GM12801 (cell line): ENCODE measurements around the gene PTPRR.

Experiments used
- TF ChIP-seq, protein P1 (sequence below): IDR thresholded peaks from one replicate; pipeline ENCODE4 v1.5.1; 2011; ENCODE audit warnings: control low read depth; ENCODE audit not compliant: insufficient read length; ENCODE audit errors: extremely low read depth

PTPRR gene

DNA sequence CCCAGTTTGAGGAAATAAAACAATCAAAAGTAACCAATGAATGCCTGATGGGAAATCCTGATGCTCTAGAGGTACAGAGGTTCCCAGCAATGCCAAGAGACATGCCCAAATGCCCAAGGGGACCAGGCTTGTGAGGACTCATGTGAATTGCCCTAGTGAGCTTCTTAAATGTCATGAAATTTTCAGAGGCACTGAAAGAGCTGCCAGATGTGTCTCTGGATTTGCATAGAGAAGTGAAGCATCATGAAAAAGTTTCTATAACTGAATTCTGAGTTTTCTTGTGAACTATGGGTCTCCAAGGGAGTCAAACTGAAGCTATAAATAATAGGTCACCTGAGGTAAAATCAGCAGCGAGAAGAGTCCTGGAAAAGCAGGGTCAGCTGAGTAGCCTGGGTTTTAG, 9.9 kb downstream of the PTPRR start:
- TF ChIP-seq, protein P1, sequence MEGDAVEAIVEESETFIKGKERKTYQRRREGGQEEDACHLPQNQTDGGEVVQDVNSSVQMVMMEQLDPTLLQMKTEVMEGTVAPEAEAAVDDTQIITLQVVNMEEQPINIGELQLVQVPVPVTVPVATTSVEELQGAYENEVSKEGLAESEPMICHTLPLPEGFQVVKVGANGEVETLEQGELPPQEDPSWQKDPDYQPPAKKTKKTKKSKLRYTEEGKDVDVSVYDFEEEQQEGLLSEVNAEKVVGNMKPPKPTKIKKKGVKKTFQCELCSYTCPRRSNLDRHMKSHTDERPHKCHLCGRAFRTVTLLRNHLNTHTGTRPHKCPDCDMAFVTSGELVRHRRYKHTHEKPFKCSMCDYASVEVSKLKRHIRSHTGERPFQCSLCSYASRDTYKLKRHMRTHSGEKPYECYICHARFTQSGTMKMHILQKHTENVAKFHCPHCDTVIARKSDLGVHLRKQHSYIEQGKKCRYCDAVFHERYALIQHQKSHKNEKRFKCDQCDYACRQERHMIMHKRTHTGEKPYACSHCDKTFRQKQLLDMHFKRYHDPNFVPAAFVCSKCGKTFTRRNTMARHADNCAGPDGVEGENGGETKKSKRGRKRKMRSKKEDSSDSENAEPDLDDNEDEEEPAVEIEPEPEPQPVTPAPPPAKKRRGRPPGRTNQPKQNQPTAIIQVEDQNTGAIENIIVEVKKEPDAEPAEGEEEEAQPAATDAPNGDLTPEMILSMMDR, result no peak

DNA sequence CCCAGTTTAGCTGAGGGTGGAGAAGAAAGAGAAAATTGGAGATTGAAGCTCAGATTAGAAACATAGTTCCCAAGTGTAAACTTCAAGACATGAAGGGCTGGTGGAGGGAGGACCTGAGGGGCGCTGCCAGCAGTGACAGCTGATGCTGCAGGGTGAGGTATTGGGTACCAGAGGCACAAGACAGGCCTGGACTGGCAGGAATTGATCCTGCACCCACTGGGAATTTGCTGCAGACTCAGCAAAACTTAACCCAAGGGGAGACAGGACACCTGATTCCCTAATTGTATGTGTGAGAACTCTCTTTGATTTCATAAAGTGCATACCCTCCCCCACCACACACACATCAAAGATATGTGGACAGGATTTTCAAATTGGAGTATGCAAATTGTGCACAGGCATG, 11.6 kb downstream of the PTPRR start:
- TF ChIP-seq, protein P1, result no peak

DNA sequence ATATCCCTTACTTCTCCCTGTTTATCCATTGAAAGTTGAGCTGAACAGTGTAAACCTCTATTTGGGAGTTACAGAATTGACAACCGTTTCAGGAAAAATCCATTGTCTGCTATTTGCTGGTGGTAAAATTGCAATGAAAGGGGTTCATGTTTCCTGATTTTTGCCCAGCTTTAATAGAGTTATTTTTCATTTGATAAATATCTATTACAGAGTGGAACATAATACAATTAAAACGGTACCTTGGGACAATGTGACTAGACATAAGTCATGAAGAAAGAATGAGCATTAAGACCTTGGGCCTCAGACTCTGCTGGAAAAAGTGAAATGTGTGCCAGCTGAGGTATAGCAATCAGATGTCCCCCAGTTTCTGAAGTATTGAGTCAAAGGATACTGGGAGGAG, 13.1 kb downstream of the PTPRR start:
- TF ChIP-seq, protein P1, result no peak

DNA sequence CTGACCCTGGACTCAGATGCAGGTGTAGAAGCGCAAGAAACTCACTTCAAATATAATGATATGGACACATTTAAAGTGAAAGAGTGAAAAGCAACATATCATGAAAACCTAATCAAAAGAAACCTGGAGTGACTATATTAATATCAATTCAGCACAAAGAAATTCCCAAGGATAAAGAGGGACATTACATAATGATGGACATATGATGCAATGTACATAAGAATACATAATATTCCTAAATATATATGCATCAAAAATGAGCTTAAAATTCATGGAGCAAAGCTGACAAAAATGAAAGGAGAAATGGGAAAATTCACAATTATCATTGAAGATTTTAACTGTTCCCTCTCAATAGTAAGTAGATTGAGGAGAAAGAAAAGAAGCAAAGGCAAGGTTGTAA, 24.6 kb downstream of the PTPRR start:
- TF ChIP-seq, protein P1, result no peak

DNA sequence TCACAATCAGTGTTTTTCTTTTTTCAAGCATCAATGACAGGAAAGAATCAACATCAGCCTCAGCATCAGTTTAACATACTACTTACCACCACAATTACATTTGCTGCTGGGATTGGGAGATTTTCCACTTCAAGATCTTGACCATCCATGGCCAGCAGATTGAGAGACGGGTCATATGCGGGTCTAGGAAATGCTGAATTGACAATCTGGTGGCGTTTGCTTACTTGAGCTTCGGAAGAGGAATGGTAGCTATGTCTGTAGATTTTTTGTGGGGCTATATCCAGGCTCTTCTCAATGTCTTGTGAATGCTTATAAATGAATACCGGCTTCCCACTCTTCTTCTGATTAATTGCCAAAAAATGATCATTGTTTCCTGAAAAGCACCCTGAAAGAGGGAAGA, 27.9 kb downstream of the PTPRR start:
- TF ChIP-seq, protein P1, result no peak

DNA sequence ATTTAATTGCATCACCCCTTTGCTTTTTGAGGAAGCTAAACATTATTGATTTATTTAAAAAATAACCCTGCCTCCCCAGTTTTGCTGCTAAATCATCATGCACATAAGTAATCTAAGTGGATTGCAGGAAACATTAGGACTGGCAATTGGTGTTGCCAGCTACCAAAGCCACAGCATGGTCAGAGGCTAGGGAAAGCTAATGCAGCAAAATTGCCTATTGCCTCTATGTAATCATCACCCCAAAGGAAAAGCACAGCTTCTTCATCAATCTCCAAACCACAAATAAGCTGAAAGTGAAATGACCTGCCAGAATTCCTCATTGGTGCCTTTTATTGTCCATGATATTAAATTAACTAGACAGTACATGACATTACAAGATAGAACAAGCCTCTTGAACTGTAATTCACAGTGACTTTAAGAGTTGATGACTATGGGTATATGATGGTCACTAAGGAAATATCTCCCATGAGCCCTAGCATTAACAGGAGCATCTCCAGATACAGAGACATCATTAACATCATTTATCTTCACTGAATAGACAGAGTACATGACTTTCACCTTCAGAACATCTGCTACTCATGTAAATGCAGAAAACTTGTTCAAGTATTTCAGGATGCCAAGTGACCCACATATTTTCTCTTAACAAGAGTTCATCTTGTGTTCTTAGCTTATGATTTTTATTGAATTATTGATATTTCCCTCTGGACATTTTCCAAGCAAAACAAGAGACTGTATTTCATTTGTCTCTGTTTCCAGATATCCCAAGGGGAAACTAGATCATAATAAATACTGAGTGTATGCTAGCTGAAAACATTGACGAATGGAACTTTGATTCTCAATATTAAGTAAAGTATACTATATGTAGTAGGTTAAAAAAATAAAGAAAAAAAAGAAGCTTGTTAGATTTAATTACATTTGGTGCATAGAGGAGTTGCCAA, 29.4 kb downstream of the PTPRR start:
- TF ChIP-seq, protein P1, result no peak

DNA sequence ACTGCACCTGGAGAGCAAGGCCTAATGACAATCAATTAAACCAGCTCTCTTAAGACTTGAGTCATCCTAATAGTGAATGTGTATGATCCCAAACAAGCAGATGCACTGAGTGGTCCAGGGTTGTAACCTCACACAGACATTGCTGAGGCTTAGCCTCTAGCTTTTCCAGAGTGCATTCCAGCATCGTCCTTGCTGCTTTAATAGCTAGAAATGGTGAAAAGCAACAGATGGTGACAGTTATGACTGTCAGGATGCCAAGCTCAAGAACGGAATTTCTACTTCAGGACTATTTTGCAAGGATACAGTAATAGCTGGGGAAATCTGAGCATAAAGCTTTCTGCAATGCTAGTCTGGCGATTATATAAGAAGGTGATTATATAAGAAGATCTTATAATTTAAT, 34.6 kb downstream of the PTPRR start:
- TF ChIP-seq, protein P1, result no peak
